ENCODE results near the gene CLEC20A.

DNA sequence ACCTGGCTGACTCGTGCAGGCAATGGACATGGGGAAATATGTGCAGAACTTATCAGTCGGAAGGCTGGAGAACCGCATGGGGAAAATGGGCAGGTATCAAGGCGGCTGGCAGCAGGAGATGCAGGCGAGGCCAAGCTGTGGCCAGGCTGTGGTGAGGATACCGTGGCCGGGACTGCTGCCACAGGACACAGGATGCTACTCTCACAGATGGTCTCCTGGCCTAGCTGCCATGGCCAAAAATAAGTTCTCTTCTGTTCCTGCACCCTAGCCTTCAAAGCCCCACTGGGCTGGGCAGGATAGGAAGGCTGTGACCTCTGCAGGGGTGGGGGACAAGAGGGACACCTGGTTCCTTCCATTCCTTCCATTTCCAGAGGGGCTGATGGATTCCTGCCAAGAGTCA, 42.5 kb upstream of the CLEC20A start:
- TF ChIP-seq, protein P1, sequence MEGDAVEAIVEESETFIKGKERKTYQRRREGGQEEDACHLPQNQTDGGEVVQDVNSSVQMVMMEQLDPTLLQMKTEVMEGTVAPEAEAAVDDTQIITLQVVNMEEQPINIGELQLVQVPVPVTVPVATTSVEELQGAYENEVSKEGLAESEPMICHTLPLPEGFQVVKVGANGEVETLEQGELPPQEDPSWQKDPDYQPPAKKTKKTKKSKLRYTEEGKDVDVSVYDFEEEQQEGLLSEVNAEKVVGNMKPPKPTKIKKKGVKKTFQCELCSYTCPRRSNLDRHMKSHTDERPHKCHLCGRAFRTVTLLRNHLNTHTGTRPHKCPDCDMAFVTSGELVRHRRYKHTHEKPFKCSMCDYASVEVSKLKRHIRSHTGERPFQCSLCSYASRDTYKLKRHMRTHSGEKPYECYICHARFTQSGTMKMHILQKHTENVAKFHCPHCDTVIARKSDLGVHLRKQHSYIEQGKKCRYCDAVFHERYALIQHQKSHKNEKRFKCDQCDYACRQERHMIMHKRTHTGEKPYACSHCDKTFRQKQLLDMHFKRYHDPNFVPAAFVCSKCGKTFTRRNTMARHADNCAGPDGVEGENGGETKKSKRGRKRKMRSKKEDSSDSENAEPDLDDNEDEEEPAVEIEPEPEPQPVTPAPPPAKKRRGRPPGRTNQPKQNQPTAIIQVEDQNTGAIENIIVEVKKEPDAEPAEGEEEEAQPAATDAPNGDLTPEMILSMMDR (IDR thresholded peaks at IDR 0.05): no peak
- TF ChIP-seq POLR2A (IDR thresholded peaks at IDR 0.05): no peak

Measured in adrenal gland (tissue), 5 donors.